ENCODE results near the gene CD2AP. TPM values are rescaled to one million over a fixed set of nuclear protein-coding genes. Genes with fewer than 3 reads are reported as not detected.

Gene CD2AP
- total RNA-seq, 1 donor from 2014 or later: 68.8 TPM

GRCh38 chr6:47648031-47648430 lies 170.4 kb downstream of the CD2AP start:
- DNase-seq (ENCODE audit: low read depth): no peak
- Histone ChIP-seq H4K20me1 (ENCODE audit: insufficient read depth, low read length) (no peaks in the 10 kb centered on the region), H3K4me2 (ENCODE audit: low read length) (no peak overlapping the region), H3K27me3 (ENCODE audit: insufficient read depth, low read length) (no peaks in the 10 kb centered on the region), H3K9me3 (ENCODE audit: insufficient read depth, low read depth, low read length) (no peaks in the 10 kb centered on the region), H3K27ac (ENCODE audit: low read depth, low read length) (no peak overlapping the region), H3K9ac (ENCODE audit: low read length) (no peak overlapping the region), H3K4me1 (ENCODE audit: insufficient read depth, low read length) (peaks cover 10% of the 10 kb centered on the region), H3K4me3 (ENCODE audit: insufficient read depth, low read depth, low read length) (no peak overlapping the region), H2AFZ (ENCODE audit: low read depth, low read length) (no peak overlapping the region), H3K36me3 (ENCODE audit: insufficient read depth, low read length) (no peaks in the 10 kb centered on the region), H3K79me2 (ENCODE audit: insufficient read depth, low read length) (no peaks in the 10 kb centered on the region)
- Mint-ChIP-seq H3K27ac (ENCODE audit: unreplicated experiment) (no peak overlapping the region), H3K27me3 (ENCODE audit: low read depth, unreplicated experiment) (no peaks in the 10 kb centered on the region), H3K9me3 (ENCODE audit: unreplicated experiment) (no peaks in the 10 kb centered on the region), H3K4me1 (ENCODE audit: low read depth, unreplicated experiment) (no peaks in the 10 kb centered on the region), H3K36me3 (ENCODE audit: low read depth, unreplicated experiment) (no peaks in the 10 kb centered on the region), H3K4me3 (ENCODE audit: unreplicated experiment) (no peak overlapping the region)
- no peak for TF ChIP-seq EZH2 (IDR thresholded peaks at IDR 0.05; ENCODE audit: insufficient read depth, low read length)
- TF ChIP-seq, protein P1, sequence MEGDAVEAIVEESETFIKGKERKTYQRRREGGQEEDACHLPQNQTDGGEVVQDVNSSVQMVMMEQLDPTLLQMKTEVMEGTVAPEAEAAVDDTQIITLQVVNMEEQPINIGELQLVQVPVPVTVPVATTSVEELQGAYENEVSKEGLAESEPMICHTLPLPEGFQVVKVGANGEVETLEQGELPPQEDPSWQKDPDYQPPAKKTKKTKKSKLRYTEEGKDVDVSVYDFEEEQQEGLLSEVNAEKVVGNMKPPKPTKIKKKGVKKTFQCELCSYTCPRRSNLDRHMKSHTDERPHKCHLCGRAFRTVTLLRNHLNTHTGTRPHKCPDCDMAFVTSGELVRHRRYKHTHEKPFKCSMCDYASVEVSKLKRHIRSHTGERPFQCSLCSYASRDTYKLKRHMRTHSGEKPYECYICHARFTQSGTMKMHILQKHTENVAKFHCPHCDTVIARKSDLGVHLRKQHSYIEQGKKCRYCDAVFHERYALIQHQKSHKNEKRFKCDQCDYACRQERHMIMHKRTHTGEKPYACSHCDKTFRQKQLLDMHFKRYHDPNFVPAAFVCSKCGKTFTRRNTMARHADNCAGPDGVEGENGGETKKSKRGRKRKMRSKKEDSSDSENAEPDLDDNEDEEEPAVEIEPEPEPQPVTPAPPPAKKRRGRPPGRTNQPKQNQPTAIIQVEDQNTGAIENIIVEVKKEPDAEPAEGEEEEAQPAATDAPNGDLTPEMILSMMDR (IDR thresholded peaks at IDR 0.05; ENCODE audit: insufficient read depth, low read depth, low read length): no peak
- FAIRE-seq: no peak

DNA sequence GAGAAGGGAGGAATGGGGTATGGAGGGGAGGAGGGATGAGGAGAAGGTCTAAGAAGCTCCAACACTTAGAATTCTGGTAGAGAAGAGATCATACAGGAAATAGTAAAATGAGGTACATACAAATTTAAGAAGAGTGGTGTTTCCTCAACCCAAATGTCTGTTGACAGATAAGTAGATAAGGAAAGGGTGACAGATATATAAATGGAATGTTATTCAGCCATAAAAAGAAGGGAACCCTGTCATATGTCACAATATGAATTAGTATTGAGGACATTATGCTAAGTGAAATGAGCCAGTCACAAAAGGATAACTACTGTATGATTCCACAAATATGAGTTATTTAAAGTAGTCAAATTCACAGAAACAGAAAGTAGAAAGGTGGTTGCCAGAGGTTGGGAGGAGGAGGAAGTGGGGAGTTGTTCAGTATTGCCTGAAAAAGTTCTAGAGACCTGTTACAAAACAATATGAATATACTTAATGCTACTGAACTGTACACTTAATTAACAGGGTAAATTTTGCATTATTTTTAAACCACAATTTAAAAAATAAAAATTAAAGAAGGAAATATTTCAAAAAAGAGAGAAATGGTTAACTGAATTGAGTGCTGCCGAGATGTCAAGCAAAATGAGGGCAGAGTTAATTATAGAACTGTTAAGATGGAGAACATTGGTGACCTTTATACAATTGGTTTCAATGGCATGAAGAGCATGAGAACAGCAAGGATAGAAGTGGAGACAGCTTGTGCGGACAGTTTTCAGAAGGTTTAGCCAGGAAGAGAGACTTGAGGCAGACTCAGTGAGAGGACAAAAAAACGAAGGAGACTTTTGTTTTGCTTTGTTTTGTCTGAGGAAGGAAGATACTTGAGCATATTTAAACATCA lies 173.2 kb downstream of the CD2AP start:
- TF ChIP-seq, protein P1 (IDR thresholded peaks at IDR 0.05; ENCODE audit: insufficient read depth, low read depth, low read length): no peak
- TF ChIP-seq EZH2 (IDR thresholded peaks at IDR 0.05; ENCODE audit: insufficient read depth, low read length): no peak
- DNase-seq (ENCODE audit: low read depth) (peak; percentile 34), FAIRE-seq (no peak)
- peak overlapping the region; percentile 62 for H3K27ac ChIP-seq (ENCODE audit: low read depth, low read length)
- H3K79me2 ChIP-seq (ENCODE audit: insufficient read depth, low read length): no peaks in the 10 kb centered on the region
- H3K9ac ChIP-seq (ENCODE audit: low read length): peak overlapping the region; percentile 43
- H3K4me3 ChIP-seq (ENCODE audit: insufficient read depth, low read depth, low read length): peak overlapping the region; percentile 3
- Mint-ChIP-seq H3K27ac (ENCODE audit: unreplicated experiment) (no peak overlapping the region), H3K27me3 (ENCODE audit: low read depth, unreplicated experiment) (no peaks in the 10 kb centered on the region), H3K4me1 (ENCODE audit: low read depth, unreplicated experiment) (no peaks in the 10 kb centered on the region), H3K4me3 (ENCODE audit: unreplicated experiment) (no peak overlapping the region), H3K36me3 (ENCODE audit: low read depth, unreplicated experiment) (no peaks in the 10 kb centered on the region), H3K9me3 (ENCODE audit: unreplicated experiment) (no peaks in the 10 kb centered on the region)
- peak overlapping the region; percentile 57 for H2AFZ ChIP-seq (ENCODE audit: low read depth, low read length)
- no peaks in the 10 kb centered on the region for H3K9me3 ChIP-seq (ENCODE audit: insufficient read depth, low read depth, low read length)
- H3K36me3 ChIP-seq (ENCODE audit: insufficient read depth, low read length): no peaks in the 10 kb centered on the region
- H3K4me1 ChIP-seq (ENCODE audit: insufficient read depth, low read length): peaks cover 10% of the 10 kb centered on the region
- H3K4me2 ChIP-seq (ENCODE audit: low read length): peak overlapping the region; percentile 78
- H4K20me1 ChIP-seq (ENCODE audit: insufficient read depth, low read length): no peaks in the 10 kb centered on the region
- H3K27me3 ChIP-seq (ENCODE audit: insufficient read depth, low read length): no peaks in the 10 kb centered on the region

GRCh38 chr6:47651505-47651944 lies 173.9 kb downstream of the CD2AP start:
- H3K27me3 ChIP-seq (ENCODE audit: insufficient read depth, low read length): no peaks in the 10 kb centered on the region
- Mint-ChIP-seq H3K27me3 (ENCODE audit: low read depth, unreplicated experiment) (no peaks in the 10 kb centered on the region), H3K27ac (ENCODE audit: unreplicated experiment) (no peak overlapping the region), H3K36me3 (ENCODE audit: low read depth, unreplicated experiment) (no peaks in the 10 kb centered on the region), H3K4me1 (ENCODE audit: low read depth, unreplicated experiment) (peaks cover 3% of the 10 kb centered on the region), H3K9me3 (ENCODE audit: unreplicated experiment) (no peaks in the 10 kb centered on the region), H3K4me3 (ENCODE audit: unreplicated experiment) (no peak overlapping the region)
- TF ChIP-seq, protein P1 (IDR thresholded peaks at IDR 0.05; ENCODE audit: insufficient read depth, low read depth, low read length): no peak
- no peak for TF ChIP-seq EZH2 (IDR thresholded peaks at IDR 0.05; ENCODE audit: insufficient read depth, low read length)
- peak overlapping the region; percentile 3 for H3K4me3 ChIP-seq (ENCODE audit: insufficient read depth, low read depth, low read length)
- H3K4me1 ChIP-seq (ENCODE audit: insufficient read depth, low read length): peaks cover 16% of the 10 kb centered on the region
- no peaks in the 10 kb centered on the region for H3K79me2 ChIP-seq (ENCODE audit: insufficient read depth, low read length)
- H3K4me2 ChIP-seq (ENCODE audit: low read length): peak overlapping the region; percentile 78
- H3K36me3 ChIP-seq (ENCODE audit: insufficient read depth, low read length): no peaks in the 10 kb centered on the region
- H2AFZ ChIP-seq (ENCODE audit: low read depth, low read length): peak overlapping the region; percentile 57
- H3K9me3 ChIP-seq (ENCODE audit: insufficient read depth, low read depth, low read length): no peaks in the 10 kb centered on the region
- peak overlapping the region; percentile 43 for H3K9ac ChIP-seq (ENCODE audit: low read length)
- DNase-seq (ENCODE audit: low read depth) (peak; percentile 77), FAIRE-seq (no peak)
- H4K20me1 ChIP-seq (ENCODE audit: insufficient read depth, low read length): no peaks in the 10 kb centered on the region
- H3K27ac ChIP-seq (ENCODE audit: low read depth, low read length): peak overlapping the region; percentile 62
